Liver (tissue), 9 donors: ENCODE measurements around the gene RBM28. TPM values are rescaled to one million over a fixed set of nuclear protein-coding genes. Genes with fewer than 3 reads are reported as not detected.
A peak's percentile ranks its signal among the peaks of the same experiment; 100 is the strongest.

Experiments used
- DNase-seq: peaks from one replicate; pipeline ENCODE4 v3.0.0-alpha.2; 2017; ENCODE audit warnings: low spot score
- H3K27ac ChIP-seq, 2 donors: one replicate each; pipeline ENCODE4 v1.7.0; 2013; ENCODE audit warnings: inconsistent platforms in 2 of 2, low read length in 2 of 2, control low read depth in 1 of 2, low read depth in 1 of 2, mild to moderate bottlenecking in 1 of 2
- H3K27me3 ChIP-seq, 4 donors: one replicate each; pipeline versions ENCODE4 v1.6.1 to v1.7.0; 2013; ENCODE audit warnings: low read length in 3 of 4, inconsistent platforms in 1 of 4, mild to moderate bottlenecking in 1 of 4, moderate library complexity in 1 of 4; ENCODE audit not compliant: control insufficient read depth in 4 of 4, insufficient read depth in 4 of 4
- H3K36me3 ChIP-seq, 4 donors: one replicate each; pipeline versions ENCODE4 v1.6.1 to v1.7.0; 2013; ENCODE audit warnings: low read length in 3 of 4, mild to moderate bottlenecking in 3 of 4, low read depth in 1 of 4, moderate library complexity in 1 of 4; ENCODE audit not compliant: control insufficient read depth in 4 of 4, insufficient read depth in 3 of 4
- H3K4me1 ChIP-seq, 4 donors: one replicate each; pipeline versions ENCODE4 v1.6.1 to v1.7.0; 2013; ENCODE audit warnings: low read length in 3 of 4, mild to moderate bottlenecking in 3 of 4, moderate library complexity in 1 of 4; ENCODE audit not compliant: control insufficient read depth in 4 of 4, insufficient read depth in 4 of 4
- H3K4me3 ChIP-seq, 3 donors: one replicate each; pipeline versions ENCODE4 v1.6.1 to v1.7.0; 2013; ENCODE audit warnings: low read length in 3 of 3, control low read depth in 1 of 3, low read depth in 1 of 3, mild to moderate bottlenecking in 1 of 3
- H3K9ac ChIP-seq, 2 donors: one replicate each; pipeline ENCODE4 v1.7.0; 2013; ENCODE audit warnings: low read length in 2 of 2, mild to moderate bottlenecking in 2 of 2, moderate library complexity in 2 of 2, control low read depth in 1 of 2, low read depth in 1 of 2
- H3K9me3 ChIP-seq, 4 donors: one replicate each; pipeline versions ENCODE4 v1.6.1 to v1.7.0; 2013; ENCODE audit warnings: low read length in 3 of 4; ENCODE audit not compliant: control insufficient read depth in 4 of 4
- GABPA ChIP-seq, 2 donors: IDR thresholded peaks in 1 of 2; conservative IDR thresholded peaks in 1 of 2; 2 replicates each; pipeline ENCODE4 v1.6.1; 2016; ENCODE audit warnings: antibody characterized with exemption in 2 of 2, mild to moderate bottlenecking in 1 of 2, moderate library complexity in 1 of 2
- HNF4A ChIP-seq, 2 donors: conservative IDR thresholded peaks; 2 replicates each; pipeline ENCODE4 v1.6.1; 2016; ENCODE audit warnings: antibody characterized with exemption in 2 of 2, mild to moderate bottlenecking in 2 of 2
- JUND ChIP-seq, 2 donors: IDR thresholded peaks; 2 replicates each; pipeline ENCODE4 v1.6.1; 2016; ENCODE audit warnings: antibody characterized with exemption in 2 of 2
- NR2F2 ChIP-seq: IDR thresholded peaks from 2 replicates; pipeline ENCODE4 v1.6.1; 2016; ENCODE audit warnings: antibody characterized with exemption
- RAD21 ChIP-seq, 2 donors: IDR thresholded peaks; 2 replicates each; pipeline ENCODE4 v1.6.1; 2016; ENCODE audit warnings: antibody characterized with exemption in 2 of 2, mild to moderate bottlenecking in 2 of 2
- RXRA ChIP-seq, 2 donors: IDR thresholded peaks; 2 replicates each; pipeline ENCODE4 v1.6.1; 2017 to 2018; ENCODE audit warnings: antibody characterized with exemption in 2 of 2, mild to moderate bottlenecking in 1 of 2
- SP1 ChIP-seq: IDR thresholded peaks from 2 replicates; pipeline ENCODE4 v1.6.1; 2018; ENCODE audit warnings: antibody characterized with exemption, mild to moderate bottlenecking
- TAF1 ChIP-seq: conservative IDR thresholded peaks from 2 replicates; pipeline ENCODE4 v1.6.1; 2016; ENCODE audit warnings: antibody characterized with exemption, mild to moderate bottlenecking
- YY1 ChIP-seq: IDR thresholded peaks from 2 replicates; pipeline ENCODE4 v1.6.1; 2016; ENCODE audit warnings: antibody characterized with exemption, mild to moderate bottlenecking
- WGBS: extraction: QIAGEN DNeasy Blood & Tissue Kit; methylation state at CpG from one replicate; pipeline ENCODE4 v1.1.7; 2013; 5-methylcytosine and 5-hydroxymethylcytosine counted together
- polyA plus RNA-seq, 2 donors: library from polyadenylated mRNA; stranded (reverse) in 1 of 2; unstranded in 1 of 2; fragments of 200-250 nt in 1 of 2; fragments of >200 nt in 1 of 2; fragmentation: Nextera tagmentation in 1 of 2; extraction: Ambion mirVana in 1 of 2; gene quantifications; one replicate each; pipeline versions ENCODE4 v1.2.1 to v1.2.3, GENCODE V29; 2013 to 2015
- total RNA-seq, 2 donors: library from RNA; depleted of rRNA; stranded (reverse); fragments of >200 nt; gene quantifications; one replicate each; pipeline ENCODE4 v1.2.3, GENCODE V29; 2014
- TF ChIP-seq, protein P1 (sequence below): fragments of 150-350 bp; IDR thresholded peaks from 2 replicates; pipeline ENCODE4 v1.5.1; 2017; ENCODE audit warnings: improper control_type of control experiment, low read depth, low read length; ENCODE audit not compliant: missing input control
- TF ChIP-seq, protein P2 (sequence below): IDR thresholded peaks from 2 replicates; pipeline ENCODE4 v1.6.1; 2016; ENCODE audit warnings: antibody characterized with exemption
- TF ChIP-seq, protein P3 (sequence below): IDR thresholded peaks from 2 replicates; pipeline ENCODE4 v1.6.1; 2016; ENCODE audit warnings: antibody characterized with exemption
- donor health status: healthy.
- donor health status: healthy.
- donor health status: healthy.
- donor health status: healthy.
- donor health status: healthy.

Gene RBM28
- total and polyA plus RNA-seq, 4 donors = 3.6 to 16.1 (median 11.7) TPM

DNA sequence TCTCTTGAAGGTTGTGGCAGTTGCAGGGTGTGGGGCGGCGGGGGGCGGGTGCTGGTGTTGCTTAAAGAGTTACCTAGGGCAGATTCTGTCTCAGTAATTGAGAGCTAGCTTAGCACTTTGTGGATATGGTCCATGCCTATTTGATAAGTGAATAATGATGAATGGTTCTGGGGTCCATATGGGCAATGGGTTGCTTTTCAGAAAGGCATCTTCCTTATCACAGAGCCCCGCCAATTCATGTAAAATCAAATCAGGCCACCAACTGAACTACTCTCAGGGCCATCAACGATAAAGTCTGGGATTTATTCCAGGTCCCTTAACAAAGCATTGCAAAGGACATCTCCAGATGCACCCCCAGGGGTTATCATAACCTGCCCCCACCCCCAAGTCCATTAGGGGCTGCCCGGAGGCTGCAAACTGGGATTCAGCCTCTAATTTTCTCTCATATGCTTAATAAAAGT, 19.6 kb upstream of the RBM28 start:
- DNase-seq = no peak

DNA sequence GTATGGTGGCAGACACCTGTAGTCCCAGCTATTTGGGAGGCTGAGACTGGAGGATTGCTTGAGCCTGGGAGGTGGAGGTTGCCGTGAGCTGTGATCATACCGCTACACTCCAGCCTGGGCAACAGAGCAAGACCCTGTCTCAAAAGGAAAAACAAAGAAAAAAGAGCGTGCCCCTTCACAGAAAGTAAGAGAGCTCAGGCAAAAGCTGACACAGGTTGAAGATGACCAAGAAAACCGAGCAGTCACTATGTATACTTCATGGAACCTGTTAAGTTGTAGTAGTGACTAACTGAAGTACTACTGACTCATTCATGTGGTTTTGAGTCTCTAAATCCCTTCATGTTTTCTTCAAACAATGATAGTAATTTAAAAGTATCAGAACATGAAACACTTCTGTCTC, 19.0 kb upstream of the RBM28 start:
- Histone ChIP-seq H3K9ac (no peak overlapping the region), H3K4me1 (peaks cover 7 to 15% (median 10%) of the 10 kb centered on the region in 4 donors), H3K36me3 (no peaks in the 10 kb centered on the region), H3K27ac (no peak overlapping the region), H3K27me3 (no peaks in the 10 kb centered on the region), H3K4me3 (no peak overlapping the region), H3K9me3 (no peaks in the 10 kb centered on the region)
- TF ChIP-seq, protein P1, sequence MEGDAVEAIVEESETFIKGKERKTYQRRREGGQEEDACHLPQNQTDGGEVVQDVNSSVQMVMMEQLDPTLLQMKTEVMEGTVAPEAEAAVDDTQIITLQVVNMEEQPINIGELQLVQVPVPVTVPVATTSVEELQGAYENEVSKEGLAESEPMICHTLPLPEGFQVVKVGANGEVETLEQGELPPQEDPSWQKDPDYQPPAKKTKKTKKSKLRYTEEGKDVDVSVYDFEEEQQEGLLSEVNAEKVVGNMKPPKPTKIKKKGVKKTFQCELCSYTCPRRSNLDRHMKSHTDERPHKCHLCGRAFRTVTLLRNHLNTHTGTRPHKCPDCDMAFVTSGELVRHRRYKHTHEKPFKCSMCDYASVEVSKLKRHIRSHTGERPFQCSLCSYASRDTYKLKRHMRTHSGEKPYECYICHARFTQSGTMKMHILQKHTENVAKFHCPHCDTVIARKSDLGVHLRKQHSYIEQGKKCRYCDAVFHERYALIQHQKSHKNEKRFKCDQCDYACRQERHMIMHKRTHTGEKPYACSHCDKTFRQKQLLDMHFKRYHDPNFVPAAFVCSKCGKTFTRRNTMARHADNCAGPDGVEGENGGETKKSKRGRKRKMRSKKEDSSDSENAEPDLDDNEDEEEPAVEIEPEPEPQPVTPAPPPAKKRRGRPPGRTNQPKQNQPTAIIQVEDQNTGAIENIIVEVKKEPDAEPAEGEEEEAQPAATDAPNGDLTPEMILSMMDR = no peak
- TF ChIP-seq JUND (IDR thresholded peaks at IDR 0.05) (no peak), NR2F2 (no peak), HNF4A (conservative IDR thresholded peaks at IDR 0.05) (no peak), RAD21 (IDR thresholded peaks at IDR 0.05) (no peak), YY1 (no peak), SP1 (no peak)
- 83% methylated on average over 4 of the region's 4 CpGs for WGBS
- no peak for DNase-seq

More for the DNA sequence above, 19.6 kb upstream of the RBM28 start:
- Histone ChIP-seq H3K4me3 (no peak overlapping the region), H3K9me3 (no peaks in the 10 kb centered on the region), H3K27me3 (no peaks in the 10 kb centered on the region), H3K27ac (no peak overlapping the region), H3K36me3 (no peaks in the 10 kb centered on the region), H3K4me1 (peaks cover 7 to 15% (median 10%) of the 10 kb centered on the region in 4 donors), H3K9ac (no peak overlapping the region)
- no peak for TF ChIP-seq TAF1
- TF ChIP-seq, protein P2, sequence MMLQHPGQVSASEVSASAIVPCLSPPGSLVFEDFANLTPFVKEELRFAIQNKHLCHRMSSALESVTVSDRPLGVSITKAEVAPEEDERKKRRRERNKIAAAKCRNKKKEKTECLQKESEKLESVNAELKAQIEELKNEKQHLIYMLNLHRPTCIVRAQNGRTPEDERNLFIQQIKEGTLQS = no peak
- TF ChIP-seq GABPA (IDR thresholded peaks at IDR 0.05 in 1 of 2, conservative IDR thresholded peaks at IDR 0.05 in 1 of 2) = no peak
- no peak for TF ChIP-seq NR2F2
- no peak for TF ChIP-seq RXRA (IDR thresholded peaks at IDR 0.05)
- WGBS = 78% methylated on average over 6 of the region's 6 CpGs

DNA sequence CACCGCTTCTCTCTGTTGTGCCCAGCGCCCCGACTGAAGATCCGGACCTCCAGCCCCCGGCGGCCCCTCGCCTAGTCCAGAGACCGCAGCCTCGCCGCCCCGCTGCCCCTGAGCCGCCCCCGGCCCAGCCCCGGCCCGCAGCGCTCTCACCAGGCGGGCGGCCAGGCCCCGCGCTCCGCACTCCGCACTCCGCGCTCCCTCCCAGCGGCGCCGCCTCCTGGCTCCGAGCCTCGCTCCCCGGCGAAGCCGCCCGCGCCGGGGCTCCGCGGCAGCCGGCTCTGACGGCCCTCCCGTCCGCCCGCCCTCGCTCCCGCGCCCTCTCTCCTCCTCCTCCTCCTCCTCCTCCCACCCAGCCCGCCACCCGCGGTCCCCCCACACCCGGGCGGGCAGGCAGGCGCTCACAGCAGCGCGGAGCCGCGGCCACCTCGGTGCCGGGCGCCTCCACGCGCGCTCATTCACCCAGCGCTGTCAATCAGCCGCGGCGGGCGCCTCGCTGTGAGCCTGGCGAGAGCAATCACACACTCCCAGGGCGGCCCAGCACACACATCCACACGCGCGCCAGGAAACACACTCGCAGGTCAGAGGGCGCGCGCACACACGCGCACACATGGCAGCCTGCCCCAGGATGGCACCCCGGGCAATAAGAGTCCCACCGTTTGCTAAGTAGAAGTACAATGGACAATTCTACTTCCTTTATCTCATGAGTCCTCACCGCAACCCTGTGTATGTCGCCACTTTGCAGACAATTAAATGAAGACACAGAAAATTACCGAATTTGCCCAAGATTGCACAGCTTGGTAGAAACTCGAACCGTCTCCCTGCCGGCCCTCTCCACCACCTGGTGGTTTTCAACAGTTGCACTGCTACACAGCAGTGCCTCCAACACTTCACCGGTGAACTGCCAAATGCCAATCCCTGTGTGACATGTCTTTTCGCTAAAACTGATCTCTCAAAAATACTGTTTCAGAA, 18.0 kb upstream of the RBM28 start, which contains the start of gene PRRT4:
Gene PRRT4, minus strand, starts transcription at position 280 of the 969 bp plus-strand sequence.
- Histone ChIP-seq H3K9ac (no peak within 1 kb of the TSS), H3K4me1 (peaks cover 7 to 15% (median 10%) of the 10 kb centered on the region in 4 donors), H3K36me3 (no peaks in the 10 kb centered on the region), H3K27me3 (no peaks in the 10 kb centered on the region), H3K27ac (no peak within 1 kb of the TSS), H3K9me3 (no peaks in the 10 kb centered on the region), H3K4me3 (peak within 1 kb of the TSS in 2 of 3 donors; percentile 49 to 66)
- TF ChIP-seq, protein P1 = peak; percentile 1
- peak; percentile 47 for TF ChIP-seq NR2F2
- TF ChIP-seq, protein P3, sequence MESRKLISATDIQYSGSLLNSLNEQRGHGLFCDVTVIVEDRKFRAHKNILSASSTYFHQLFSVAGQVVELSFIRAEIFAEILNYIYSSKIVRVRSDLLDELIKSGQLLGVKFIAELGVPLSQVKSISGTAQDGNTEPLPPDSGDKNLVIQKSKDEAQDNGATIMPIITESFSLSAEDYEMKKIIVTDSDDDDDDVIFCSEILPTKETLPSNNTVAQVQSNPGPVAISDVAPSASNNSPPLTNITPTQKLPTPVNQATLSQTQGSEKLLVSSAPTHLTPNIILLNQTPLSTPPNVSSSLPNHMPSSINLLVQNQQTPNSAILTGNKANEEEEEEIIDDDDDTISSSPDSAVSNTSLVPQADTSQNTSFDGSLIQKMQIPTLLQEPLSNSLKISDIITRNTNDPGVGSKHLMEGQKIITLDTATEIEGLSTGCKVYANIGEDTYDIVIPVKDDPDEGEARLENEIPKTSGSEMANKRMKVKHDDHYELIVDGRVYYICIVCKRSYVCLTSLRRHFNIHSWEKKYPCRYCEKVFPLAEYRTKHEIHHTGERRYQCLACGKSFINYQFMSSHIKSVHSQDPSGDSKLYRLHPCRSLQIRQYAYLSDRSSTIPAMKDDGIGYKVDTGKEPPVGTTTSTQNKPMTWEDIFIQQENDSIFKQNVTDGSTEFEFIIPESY = no peak
- WGBS = under 1% methylated on average over 88 of the region's 88 CpGs
- no peak for DNase-seq
